Prostate gland (tissue), 2 donors: ENCODE results near the gene RFTN1. TPM values are rescaled to one million over a fixed set of nuclear protein-coding genes. Genes with fewer than 3 reads are reported as not detected.

Experiments used
- DNase-seq: peaks from one replicate; pipeline ENCODE4 v3.0.0-alpha.2; 2019; ENCODE audit warnings: low spot score
- H3K27ac ChIP-seq, 2 donors: fragments of 200-600 bp; sonication (generic); 2 replicates each; pipeline ENCODE4 v1.5.1; 2017 to 2019
- H3K27me3 ChIP-seq: fragments of 200-600 bp; sonication (generic); replicated peaks from 2 replicates; pipeline ENCODE4 v1.5.1; 2019; ENCODE audit not compliant: insufficient read depth
- H3K36me3 ChIP-seq, 2 donors: fragments of 200-600 bp; sonication (generic); 1 replicate in 1 of 2; 2 replicates in 1 of 2; pipeline versions ENCODE4 v1.5.1 to v1.8.1; 2017 to 2019
- H3K4me1 ChIP-seq: fragments of 200-600 bp; sonication (generic); replicated peaks from 2 replicates; pipeline ENCODE4 v1.5.1; 2019
- H3K4me3 ChIP-seq, 2 donors: fragments of 200-600 bp; sonication (generic); 2 replicates each; pipeline ENCODE4 v1.5.1; 2017 to 2019
- H3K9me3 ChIP-seq: fragments of 200-600 bp; sonication (generic); 2 replicates; pipeline ENCODE4 v1.5.1; 2017
- POLR2A ChIP-seq: fragments of 450-650 bp; IDR thresholded peaks from one replicate; pipeline ENCODE4 v1.6.1; 2016; ENCODE audit warnings: antibody characterized with exemption, mild to moderate bottlenecking
- POLR2AphosphoS5 ChIP-seq: sonication (generic); formaldehyde crosslinking; IDR thresholded peaks from one replicate; pipeline ENCODE4 v1.6.1; 2017; ENCODE audit warnings: antibody characterized with exemption
- WGBS: methylation state at CpG from one replicate; pipeline ENCODE4 v1.1.5; 2018; 5-methylcytosine and 5-hydroxymethylcytosine counted together
- intact Hi-C: fragments of 100-400 bp; cut with DNase I; formaldehyde crosslinking; loops from one replicate; pipeline ENCODE4 v1.14.2; 2022
- total RNA-seq, 2 donors: library from RNA; depleted of rRNA; stranded (reverse); fragments of >200 nt; gene quantifications; one replicate each; pipeline ENCODE4 v1.1.0, GENCODE V29; 2016
- TF ChIP-seq, protein P1 (sequence below), 4 experiments: fragments of 200-600 bp in 2 of 4; fragments of 450-650 bp in 2 of 4; sonication (generic) in 2 of 4; IDR thresholded peaks; 1 replicate in 3 of 4; 2 replicates in 1 of 4; pipeline ENCODE4 v1.5.1; 2016 to 2019; ENCODE audit warnings: antibody characterized with exemption in 4 of 4, mild to moderate bottlenecking in 2 of 4, moderate library complexity in 2 of 4

Gene RFTN1
- total RNA-seq, 2 donors from 2014 or later: 7.4 to 16.1 TPM

- Histone ChIP-seq H3K27ac (no peak overlapping the region), H3K36me3 (no peaks in the 10 kb centered on the region), H3K27me3 (no peaks in the 10 kb centered on the region), H3K9me3 (no peaks in the 10 kb centered on the region), H3K4me3 (no peak overlapping the region), H3K4me1 (no peaks in the 10 kb centered on the region)
- TF ChIP-seq POLR2AphosphoS5 (no peak), POLR2A (no peak)
- TF ChIP-seq, protein P1, sequence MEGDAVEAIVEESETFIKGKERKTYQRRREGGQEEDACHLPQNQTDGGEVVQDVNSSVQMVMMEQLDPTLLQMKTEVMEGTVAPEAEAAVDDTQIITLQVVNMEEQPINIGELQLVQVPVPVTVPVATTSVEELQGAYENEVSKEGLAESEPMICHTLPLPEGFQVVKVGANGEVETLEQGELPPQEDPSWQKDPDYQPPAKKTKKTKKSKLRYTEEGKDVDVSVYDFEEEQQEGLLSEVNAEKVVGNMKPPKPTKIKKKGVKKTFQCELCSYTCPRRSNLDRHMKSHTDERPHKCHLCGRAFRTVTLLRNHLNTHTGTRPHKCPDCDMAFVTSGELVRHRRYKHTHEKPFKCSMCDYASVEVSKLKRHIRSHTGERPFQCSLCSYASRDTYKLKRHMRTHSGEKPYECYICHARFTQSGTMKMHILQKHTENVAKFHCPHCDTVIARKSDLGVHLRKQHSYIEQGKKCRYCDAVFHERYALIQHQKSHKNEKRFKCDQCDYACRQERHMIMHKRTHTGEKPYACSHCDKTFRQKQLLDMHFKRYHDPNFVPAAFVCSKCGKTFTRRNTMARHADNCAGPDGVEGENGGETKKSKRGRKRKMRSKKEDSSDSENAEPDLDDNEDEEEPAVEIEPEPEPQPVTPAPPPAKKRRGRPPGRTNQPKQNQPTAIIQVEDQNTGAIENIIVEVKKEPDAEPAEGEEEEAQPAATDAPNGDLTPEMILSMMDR (IDR thresholded peaks at IDR 0.05): no peak
- DNase-seq: no peak
- intact Hi-C loops: no loop called here
Observed at GRCh38 chr3:16522834-16523233, 9.3 kb upstream of the RFTN1 start.

DNA sequence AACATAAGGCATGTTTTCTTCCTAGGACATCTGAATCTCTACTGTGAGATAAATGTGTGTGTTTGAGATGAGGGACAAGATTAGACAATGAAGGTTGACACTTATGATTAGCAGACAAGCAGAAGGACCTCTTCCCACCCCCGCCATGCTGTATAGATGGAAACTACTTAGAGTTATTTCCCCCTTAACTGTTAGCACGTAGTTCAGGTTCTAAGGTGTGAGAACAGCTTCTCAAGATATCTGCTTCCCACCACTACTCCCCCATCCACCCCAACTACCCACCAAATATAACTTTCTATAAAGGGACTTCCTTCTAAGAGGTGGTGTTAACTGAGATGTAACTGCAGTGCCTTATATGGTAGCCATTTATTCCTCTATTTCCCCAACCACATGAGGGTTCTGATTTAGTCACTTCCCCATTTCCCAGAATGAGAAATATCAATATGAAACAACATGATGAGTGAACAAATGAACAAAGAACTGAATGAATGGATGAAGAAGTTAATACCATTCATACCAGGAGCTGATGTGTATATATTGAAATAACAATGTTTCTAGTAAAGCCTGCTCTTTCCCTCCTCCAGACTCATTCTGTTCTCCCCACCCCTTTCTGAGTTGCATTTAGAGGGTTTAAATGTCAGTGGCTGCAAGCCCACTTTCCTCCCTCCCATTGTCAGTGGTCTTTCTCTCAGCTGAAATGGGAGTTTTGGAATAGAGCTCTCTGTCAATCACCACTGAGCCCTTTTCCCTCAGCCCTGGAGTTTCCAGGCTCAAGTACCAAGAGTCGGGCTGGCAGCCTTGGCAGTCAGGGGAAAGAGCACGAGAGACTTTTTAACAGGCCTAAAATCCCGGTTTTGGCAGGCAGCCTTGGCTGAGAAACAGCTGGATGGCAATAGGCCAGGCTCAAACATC is 7.7 kb upstream of the RFTN1 start:
- H3K27me3 ChIP-seq: no peaks in the 10 kb centered on the region
- no peaks in the 10 kb centered on the region for H3K9me3 ChIP-seq
- H3K36me3 ChIP-seq: no peaks in the 10 kb centered on the region
- TF ChIP-seq POLR2A: no peak
- no peak for TF ChIP-seq POLR2AphosphoS5
- TF ChIP-seq, protein P1 (IDR thresholded peaks at IDR 0.05): no peak
- intact Hi-C loops: no loop called here
- 41% methylated on average over 5 of the region's 5 CpGs for WGBS
- no peak for DNase-seq
- no peak overlapping the region for H3K4me3 ChIP-seq
- H3K27ac ChIP-seq: no peak overlapping the region
- H3K4me1 ChIP-seq: no peaks in the 10 kb centered on the region

DNA sequence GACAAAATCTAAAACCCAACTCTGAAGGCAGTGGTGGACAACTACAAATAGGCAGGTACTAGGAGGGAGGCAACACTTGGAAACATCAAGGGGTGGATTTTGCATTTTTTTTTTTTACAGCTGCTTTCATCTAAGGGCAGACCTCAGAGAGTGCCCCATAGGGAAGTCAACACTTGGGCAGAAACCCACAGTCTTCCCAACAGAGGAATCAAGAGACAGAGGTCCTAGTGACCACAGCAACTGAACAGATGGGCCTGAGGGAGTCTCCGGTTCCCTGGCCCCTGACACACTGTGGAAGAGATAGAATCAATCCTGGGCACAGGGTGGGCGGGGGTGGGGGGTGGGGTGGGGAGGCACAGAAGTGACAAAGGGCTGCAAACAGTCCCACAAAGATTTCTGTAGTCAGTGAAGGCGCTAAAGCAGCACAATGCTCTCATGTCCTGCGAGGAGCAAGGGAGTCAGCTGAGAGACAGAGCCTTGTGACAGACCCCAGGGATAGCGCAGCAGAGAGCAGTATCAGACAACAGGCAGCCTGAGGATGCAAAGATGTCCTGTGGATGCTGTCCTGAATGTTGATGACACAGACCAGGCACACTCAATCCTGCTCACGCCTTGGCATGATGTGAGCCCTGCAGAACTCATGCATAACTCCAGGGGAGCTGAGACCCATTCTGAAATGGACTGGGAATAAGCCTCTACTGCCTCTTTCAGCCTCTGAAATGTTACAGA is 6.9 kb upstream of the RFTN1 start:
- H3K4me3 ChIP-seq: no peak overlapping the region
- DNase-seq: no peak
- H3K36me3 ChIP-seq: no peaks in the 10 kb centered on the region
- no peaks in the 10 kb centered on the region for H3K27me3 ChIP-seq
- 73% methylated on average over 6 of the region's 6 CpGs for WGBS
- no peaks in the 10 kb centered on the region for H3K9me3 ChIP-seq
- H3K27ac ChIP-seq: no peak overlapping the region
- intact Hi-C loops: no loop called here
- H3K4me1 ChIP-seq: no peaks in the 10 kb centered on the region
- TF ChIP-seq, protein P1 (IDR thresholded peaks at IDR 0.05): no peak
- TF ChIP-seq POLR2AphosphoS5: no peak
- no peak for TF ChIP-seq POLR2A

DNA sequence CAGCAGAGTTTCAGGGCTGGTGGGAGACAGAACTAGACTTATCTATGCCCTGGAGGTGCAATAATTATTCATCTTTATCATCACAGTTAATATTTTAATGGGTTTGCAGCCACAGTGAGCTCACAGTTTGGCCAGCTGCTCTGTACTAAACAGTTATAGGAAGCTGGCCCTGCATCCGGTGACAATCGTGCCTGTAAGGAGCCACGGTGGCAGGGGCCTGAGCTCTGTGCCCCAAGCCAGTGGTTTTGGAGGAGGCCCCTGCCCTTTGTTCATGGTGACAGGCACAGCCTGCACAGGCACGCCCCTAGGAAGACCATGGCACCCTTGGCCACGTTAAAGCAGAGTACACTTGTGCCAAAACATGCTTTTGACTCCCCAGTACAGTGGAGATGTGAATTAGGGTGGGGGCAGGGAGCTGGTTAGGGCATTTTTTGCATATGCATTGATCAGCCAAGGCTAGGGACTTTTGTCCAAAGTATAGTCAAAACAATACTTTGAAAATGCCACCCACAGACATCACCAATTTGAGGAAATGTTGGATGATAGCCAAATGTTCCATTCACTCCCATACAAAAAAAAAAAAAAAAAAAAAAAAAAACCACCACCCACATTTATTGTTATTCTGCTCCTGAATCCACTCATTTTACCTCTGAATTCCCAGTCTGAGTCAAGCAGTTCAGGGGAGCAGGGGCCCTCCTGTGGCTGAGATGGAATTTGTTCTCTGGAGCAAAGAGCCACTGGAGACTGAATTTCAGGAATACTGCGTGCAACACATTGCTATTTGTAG is 3.4 kb upstream of the RFTN1 start:
- WGBS: 14% methylated on average over 6 of the region's 6 CpGs
- Histone ChIP-seq H3K4me1 (no peaks in the 10 kb centered on the region), H3K27me3 (peaks cover 4% of the 10 kb centered on the region), H3K9me3 (no peaks in the 10 kb centered on the region), H3K36me3 (no peaks in the 10 kb centered on the region), H3K4me3 (no peak overlapping the region), H3K27ac (no peak overlapping the region)
- intact Hi-C loops: loop anchor here (2.0 to 10.0 kb wide), 2 partner anchors 142 to 226 kb away; no protein-coding TSS in a partner anchor
- TF ChIP-seq POLR2AphosphoS5: no peak
- TF ChIP-seq, protein P1 (IDR thresholded peaks at IDR 0.05): peak in 1 of 4 experiments; percentile 39
- no peak for DNase-seq
